ENCODE measurements around the gene CTSL. TPM values are rescaled to one million over a fixed set of nuclear protein-coding genes. Genes with fewer than 3 reads are reported as not detected.

CTSL gene
- total RNA-seq, 1 experiment from 2014 or later, result 32.2 TPM

Other genes starting within 250 kb of the CTSL start
- 133 and 166 TPM in 2 replicates for gene DAPK1, start 228.3 kb upstream of the CTSL start, total RNA-seq (2022)
- gene SPATA31E1, start 156.8 kb downstream of the CTSL start, total RNA-seq (2022), result not detected in 2 replicates
- not detected in 2 replicates for gene SPATA31C1, start 191.8 kb downstream of the CTSL start, total RNA-seq (2022)
- gene CDK20, start 248.4 kb downstream of the CTSL start, total RNA-seq (2022), result 6.9 and 9.1 TPM in 2 replicates

Data from Calu3 (cell line).